Measurements from ENCODE around the gene UPF3A.

DNA sequence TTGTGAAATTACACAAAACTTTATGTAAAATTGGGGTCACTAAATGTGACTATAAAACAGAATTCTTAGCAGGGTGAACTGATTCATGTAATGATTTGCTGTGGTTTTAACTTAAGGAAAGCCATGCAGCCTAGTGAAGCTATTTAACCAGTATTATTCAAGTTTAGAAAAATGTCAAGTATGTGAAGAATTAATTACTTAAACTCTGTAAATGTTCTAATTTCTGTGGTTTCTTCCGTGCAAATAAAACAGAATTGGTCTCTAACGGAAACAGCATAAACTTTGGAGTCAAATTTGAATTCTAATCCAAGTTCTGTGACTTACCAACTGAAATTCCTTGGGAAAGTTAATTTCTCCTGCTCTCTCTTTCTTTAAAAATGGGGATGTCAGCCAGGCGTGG, 33.4 kb upstream of the UPF3A start:
- TF ChIP-seq CTCF (conservative IDR thresholded peaks at IDR 0.05) (no peak), ZFX (IDR thresholded peaks at IDR 0.05) (no peak)
